ENCODE measurements around the gene SPATA6.

DNA sequence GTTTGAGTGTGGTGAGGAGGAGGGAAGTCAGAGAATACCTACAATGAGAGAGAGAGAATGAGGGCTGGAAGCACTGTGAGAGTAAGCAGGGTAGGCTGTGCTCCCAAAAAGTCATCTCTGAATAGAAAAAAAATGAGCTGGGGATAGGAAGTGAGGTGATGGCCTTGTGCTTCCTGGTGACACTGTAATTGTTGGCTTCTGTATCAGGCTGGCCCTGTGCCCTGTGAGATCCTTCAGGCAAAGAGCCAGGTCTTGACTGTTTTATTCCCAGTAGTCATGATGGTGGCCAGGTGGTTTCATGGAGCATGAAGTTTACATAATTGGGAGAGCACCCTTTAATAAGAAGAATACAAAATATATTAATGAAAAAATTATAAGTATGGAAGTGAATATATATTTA, 20.4 kb upstream of the SPATA6 start:
- TF ChIP-seq, protein P1, sequence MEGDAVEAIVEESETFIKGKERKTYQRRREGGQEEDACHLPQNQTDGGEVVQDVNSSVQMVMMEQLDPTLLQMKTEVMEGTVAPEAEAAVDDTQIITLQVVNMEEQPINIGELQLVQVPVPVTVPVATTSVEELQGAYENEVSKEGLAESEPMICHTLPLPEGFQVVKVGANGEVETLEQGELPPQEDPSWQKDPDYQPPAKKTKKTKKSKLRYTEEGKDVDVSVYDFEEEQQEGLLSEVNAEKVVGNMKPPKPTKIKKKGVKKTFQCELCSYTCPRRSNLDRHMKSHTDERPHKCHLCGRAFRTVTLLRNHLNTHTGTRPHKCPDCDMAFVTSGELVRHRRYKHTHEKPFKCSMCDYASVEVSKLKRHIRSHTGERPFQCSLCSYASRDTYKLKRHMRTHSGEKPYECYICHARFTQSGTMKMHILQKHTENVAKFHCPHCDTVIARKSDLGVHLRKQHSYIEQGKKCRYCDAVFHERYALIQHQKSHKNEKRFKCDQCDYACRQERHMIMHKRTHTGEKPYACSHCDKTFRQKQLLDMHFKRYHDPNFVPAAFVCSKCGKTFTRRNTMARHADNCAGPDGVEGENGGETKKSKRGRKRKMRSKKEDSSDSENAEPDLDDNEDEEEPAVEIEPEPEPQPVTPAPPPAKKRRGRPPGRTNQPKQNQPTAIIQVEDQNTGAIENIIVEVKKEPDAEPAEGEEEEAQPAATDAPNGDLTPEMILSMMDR (IDR thresholded peaks at IDR 0.05) = no peak
- TF ChIP-seq POLR2A (IDR thresholded peaks at IDR 0.05) = no peak

Data from testis (tissue), 2 donors.